HG03565 (cell line): ENCODE measurements around the gene WT1.

Experiments
- ATAC-seq: cut with Tn5 transposase; IDR thresholded peaks from one replicate; pipeline ENCODE4 v1.9.1; 2021; ENCODE audit warnings: mild to moderate bottlenecking, moderate library complexity; ENCODE audit not compliant: unreplicated experiment

The WT1 gene

GRCh38 chr11:32438866-32439489 lies 3.6 kb upstream of the WT1 start:
- no peak for ATAC-seq

GRCh38 chr11:32438346-32438865 lies 3.1 kb upstream of the WT1 start:
- ATAC-seq: no peak

GRCh38 chr11:32437495-32438345 lies 2.4 kb upstream of the WT1 start:
- ATAC-seq: no peak

DNA sequence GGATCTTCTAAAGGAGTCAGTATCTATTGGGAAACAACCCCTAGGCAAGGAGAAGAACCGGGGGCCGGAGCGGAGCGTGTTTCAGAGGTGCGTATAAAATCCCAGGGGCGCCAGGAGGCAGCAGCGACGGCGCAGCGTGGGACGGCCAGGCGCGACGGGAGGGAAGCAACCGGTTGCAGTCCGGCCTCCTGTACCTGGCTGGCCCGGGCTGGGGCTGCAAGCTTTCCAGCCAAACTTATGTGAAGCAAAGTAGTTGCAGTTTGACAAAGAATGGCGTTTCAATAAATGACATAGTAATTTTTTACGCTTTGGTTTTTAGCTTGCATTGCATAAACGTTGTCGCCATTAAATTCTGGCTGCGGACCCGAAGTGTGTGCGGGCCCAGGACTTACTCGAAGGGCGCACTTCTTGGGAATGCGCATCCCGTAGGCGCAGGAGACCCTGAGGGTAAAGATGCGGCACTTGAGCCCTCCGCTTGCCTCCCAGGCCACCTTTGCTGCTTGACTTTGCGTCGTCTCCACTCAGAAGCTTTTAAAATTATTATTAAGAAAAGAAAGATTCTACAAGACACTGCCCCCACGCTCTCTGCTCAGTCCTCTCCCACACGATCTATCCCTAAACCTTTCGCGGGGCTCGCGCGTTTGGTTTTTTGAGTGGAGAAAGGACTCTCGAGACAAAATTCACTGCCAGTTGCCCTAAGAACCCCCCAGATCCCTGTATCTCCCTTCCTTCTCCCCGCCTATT lies 1.6 kb upstream of the WT1 start:
- no peak for ATAC-seq

DNA sequence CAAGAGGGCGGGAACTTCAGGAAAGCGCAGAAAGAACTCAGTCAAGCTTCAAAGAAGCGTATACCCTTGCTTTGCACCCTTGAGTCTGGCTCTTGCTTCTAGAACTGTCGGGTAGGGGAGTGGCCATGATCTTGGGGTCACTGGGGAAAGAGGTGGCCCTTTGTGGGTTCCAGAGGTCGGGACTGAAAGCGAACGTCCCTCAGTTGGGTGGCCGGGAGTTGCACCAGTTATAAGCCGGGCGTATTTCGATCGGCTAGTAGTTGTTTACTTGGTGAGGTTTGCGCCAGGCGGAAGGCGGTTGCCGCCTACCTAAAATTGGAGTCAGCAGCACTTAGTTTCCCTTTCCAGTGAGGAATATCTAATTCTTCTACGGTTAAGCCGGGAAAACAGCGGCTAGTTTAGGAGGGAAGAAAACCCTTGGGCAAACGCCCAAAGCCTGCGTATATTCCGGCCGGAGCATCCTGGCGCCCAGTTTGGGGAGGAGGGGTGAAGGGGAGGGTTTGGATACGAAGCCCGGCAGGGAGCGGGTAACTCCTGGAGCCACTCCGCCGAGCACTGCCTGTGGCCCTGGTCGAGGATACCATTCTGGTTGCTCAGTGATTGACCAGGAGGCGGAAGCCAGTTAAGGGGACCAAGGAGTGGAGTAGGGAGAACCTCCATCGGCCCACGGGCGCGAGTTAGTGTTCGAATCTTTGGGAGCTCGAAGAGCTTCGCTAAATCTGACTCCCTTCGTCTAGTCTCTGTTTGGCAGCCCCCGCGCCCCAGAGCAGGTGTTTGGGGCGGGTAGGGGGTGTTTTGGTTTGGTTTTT lies 807 bp upstream of the WT1 start:
- no peak for ATAC-seq

- no peak for ATAC-seq
Measured at GRCh38 chr11:32435152-32435480, 223 bp downstream of the WT1 start.

DNA sequence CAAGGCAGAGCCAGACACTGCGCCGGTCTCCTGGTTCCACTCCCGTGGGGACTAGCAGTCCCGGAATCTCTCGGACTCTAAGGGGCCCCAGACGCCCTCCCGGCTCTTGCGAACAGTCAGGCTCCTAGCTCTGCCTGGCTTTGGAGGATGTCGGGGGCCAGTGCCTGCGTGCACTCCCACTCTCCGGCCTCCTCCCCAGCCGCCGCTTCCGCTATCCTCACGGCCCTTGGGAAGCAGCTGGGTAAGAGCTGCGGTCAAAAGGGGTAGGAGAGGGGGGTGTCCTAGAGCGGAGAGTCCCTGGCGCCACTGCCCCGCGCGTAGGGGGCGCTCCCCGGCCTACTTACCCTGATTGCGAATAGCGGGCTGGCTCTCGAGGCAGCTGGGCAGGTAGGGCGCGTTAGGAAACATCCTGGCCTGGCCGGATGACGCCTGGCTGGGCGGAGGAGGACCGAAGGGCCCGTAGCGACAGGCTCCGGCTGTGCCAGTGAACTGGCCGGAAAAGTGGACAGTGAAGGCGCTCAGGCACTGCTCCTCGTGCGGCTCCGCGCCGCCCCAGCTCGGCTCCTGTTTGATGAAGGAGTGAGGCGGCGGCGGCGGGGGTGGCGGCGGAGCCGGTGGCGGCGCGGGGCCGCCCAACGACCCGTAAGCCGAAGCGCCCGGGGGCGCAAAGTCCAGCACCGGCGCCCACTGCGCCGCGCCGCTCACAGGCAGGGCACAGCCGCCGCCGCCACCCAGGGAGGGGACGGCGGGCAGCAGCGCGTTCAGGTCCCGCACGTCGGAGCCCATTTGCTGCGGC lies 785 bp downstream of the WT1 start:
- no peak for ATAC-seq

DNA sequence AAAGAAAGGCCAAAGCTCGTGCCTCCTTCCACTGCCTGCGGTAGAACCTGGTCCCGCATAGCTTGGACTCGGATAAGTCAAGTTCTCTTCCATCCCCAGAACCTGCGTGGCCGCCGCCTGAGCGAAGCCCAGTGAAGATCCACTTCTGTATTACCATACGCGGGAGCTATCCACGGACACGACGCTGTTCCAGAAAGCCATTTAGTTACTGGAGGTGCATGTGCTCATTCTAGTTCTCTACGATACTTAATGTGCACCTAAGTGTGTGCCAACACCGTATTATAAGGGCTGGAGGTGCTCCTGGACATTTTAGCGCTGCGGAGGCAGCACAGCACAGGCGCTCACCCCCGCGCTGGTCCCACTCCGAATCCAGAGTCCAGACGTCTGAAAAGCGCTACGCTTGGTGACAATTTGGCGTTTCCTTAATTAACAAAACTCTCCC lies 1.4 kb downstream of the WT1 start:
- no peak for ATAC-seq

GRCh38 chr11:32433101-32433913 lies 2.0 kb downstream of the WT1 start:
- no peak for ATAC-seq

DNA sequence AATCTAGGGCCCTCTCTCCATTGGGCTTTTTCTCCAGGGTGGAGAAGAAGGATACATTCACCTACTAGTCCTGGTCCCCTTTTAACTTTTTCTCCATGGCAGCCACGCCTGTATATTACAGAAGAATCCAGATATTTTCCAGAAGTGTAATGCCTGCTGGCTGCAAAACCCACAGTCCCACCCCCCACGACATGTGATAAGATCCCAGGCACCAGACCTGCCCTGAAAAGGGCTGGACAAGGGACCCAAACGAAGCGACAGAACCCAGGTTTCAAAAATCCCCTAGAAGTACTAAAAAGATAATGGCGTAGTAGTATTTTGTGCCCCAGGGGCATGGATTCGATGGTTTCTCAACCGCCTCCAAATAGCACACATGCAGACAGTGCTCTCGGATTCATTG lies 2.8 kb downstream of the WT1 start:
- no peak for ATAC-seq

DNA sequence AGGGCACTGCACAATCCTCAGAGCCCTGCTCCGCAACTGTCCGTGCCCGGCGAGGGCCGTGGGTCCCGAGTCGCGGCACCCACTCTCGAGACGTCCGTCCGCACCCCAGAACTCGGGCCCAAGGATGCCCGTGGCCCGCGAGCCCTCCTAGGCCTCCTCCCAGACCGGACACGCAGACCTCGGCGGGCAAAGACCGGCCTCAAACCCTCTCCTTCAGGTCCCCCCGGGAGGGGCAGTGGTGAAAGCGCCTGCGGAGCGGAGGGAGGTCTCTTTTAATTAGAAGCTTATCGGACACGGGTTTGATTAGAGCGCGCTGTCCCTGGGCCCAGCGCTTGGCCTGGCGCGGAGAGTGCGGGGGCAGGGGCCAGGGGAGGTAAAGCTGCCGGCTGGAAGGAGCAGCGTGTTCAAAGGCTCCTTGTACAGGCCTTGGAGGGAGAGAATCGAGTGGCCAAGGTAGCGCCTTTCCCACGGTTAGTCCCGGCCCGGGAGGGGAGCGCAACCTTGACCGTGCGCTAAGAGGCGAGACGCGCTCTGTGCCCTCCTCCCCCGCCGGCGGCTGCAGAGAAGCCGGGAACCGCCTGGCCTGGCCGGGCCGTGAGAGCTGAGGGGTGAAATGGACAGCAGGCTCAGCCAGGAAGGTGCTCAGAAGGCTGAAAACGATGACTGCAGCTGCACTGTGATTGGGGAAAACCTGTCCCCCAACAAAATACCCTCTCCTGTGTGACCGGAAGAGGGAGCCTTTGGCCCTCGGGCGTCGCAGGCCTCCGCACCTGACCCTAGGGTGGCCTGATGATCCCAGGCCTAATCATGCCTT lies 4.6 kb downstream of the WT1 start:
- no peak for ATAC-seq

DNA sequence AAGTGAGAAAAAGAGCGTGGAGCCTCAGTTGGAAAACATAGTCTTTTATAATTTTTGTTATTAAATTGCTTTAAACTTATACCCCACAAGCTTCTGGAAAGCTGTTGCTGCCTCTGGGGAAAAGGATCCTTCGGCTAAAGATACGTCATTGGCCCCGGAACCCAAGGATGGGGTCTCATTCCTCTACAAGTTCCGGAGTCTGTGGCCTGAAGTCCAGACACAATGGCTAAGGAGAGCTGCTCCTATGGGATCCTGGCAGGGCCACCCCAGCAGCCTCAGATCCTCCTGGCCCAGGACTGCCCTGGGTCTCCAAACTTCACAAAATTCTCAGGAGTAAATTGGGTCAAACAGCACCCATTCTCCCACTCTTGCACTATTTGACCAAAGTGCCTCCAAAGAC lies 5.9 kb downstream of the WT1 start:
- ATAC-seq: no peak

DNA sequence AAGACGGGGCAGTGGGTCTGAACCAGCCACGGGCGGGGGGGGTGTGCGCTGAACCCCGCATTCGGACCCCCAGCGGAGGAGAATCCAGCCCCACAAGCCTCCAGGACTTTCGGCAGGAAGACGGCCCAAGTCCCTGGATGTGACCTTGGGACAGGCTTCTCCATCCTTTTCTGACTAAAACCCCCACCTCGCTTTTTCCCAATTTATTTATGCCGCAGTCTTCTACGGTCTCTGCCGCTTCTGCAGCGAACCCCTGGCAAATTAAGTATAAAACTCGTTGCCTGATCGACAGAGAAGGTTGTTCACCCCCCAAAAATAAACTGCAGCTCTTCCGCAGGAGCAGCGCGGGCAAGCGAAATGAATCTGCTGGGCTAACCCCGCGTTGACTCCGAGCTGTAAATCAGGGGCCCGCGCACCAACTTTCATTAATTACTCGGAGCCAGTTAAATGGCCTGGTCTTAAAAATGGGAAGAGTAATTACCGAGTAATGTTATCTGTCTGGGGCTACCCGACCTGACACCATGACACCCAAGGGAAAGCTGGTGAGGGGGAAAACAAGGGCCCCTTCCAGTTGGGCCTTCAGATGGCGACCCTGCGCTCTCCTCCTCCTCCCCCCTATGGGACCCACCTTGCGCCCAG lies 6.6 kb downstream of the WT1 start:
- ATAC-seq: no peak

- no peak for ATAC-seq
Measured at GRCh38 chr11:32427935-32428664, 7.2 kb downstream of the WT1 start.

- ATAC-seq: no peak
Measured at GRCh38 chr11:32427616-32427934, 7.8 kb downstream of the WT1 start.

GRCh38 chr11:32426819-32427615 lies 8.3 kb downstream of the WT1 start:
- no peak for ATAC-seq

DNA sequence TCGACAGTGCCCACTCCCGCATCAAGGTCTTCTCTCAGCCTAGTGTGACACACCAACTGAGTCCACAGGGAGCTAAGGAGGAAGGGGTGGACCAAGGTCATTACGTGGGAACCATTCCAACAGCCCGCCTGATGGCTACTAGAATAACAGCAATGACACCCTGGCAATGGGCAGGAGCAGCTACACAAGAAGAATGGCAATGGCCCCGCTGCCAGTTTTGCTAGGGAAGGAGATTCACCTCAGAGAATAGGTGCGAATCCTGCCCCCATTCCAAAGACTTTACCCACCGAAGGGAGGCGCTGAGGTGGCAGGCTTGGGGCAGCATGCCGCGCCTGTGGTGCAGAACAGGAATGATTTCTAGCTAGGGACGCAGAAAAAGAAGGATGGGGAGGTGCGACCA lies 9.1 kb downstream of the WT1 start:
- no peak for ATAC-seq
